ENCODE measurements around the gene PTPRE.

PTPRE gene

DNA sequence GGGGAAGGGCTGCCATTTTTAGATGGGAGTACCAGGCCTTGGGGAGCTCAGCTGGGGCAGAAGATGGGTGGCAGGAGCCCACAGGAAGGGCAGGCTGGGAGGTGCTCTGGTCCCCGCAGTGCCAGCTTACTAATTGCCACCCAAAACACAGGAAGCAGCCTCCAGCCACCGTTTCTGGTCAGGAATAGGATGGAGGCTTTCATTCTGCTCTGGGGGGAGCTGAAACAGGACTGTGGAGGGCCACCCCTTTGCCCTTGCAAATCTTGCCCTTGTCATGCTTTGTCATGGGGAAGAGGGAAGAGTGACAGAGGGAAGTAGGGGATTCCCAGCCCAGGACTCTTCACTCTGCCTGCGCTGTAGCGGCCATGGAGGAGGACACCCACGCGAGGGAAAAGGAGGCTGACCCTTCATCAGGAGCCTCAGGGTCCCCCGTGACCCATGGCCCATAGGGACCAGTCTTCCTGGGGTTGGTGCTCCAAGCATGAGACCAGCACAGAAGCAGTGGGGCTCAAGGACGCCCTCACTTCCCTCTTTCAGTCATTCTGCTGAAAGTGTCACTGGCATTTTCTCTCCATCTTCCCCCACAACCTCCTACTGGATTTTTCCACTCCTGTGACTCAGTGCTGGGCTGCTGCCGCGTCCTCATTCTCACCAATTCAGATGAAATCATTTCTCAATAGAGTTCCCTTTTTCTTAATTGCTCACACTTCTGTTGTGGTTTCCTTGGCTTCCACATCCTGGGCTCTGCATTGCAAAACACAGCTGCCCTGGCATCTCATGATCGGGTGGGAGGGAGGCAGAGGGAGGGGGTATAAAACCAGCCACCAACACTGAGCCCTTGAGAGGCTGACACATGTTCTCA is 157.4 kb downstream of the PTPRE start:
- no peak for DNase-seq

DNA sequence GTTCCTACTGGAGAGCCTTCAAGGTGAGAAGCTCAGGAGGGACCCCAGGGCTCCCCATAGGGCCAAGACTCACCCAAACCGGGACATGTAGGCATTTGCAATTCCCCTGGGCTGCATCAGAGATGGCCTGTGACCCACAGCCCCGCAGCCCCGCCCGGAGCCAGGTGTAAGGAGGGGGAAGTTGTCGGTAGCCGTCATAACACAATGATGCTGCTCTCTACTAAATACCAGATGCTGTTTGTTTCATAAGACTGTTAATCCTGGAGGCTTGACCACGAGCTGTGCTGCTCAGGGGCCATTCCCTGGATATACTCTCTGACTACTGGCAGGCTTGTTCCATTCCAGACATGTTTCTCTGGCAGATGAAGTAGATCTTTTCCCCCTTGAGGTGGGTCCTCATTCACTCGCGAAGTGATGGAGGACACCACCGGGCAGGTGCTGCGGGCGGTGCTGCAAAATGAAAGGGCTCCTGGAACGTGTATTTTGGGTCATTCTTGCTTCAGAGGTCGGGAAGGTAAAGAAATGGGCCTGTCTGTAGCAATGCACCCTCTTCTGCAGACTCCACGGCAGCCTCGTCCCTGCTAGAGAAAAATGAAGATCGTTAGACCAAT is 158.2 kb downstream of the PTPRE start:
- no peak for DNase-seq

DNA sequence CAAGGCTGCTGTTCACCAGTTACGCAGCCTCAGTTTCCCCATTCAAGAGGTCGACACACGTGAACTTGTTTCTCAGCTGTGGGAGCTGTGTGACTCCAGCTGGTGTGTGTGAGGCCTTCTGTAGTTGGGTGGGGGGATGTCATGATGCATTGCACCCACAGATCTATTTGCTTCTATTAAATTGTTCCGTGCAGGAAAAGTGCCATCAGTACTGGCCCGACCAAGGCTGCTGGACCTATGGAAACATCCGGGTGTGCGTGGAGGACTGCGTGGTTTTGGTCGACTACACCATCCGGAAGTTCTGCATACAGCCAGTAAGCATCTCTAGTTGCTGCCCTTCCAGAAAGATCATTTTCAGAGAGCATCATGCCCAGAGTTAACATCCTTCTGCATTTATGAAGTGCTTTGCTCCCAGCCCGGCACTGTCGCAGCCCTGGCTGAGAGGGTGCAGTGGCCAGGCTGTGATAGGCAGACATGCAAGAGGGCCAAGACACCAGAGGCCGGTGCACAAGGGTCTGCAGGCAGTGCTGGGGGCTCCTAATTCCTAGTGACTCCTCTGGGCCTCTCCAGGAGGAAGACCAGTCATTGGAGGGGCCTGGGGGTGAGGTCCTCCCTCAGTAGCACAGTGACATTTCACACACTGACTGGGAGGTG is 159.1 kb downstream of the PTPRE start:
- no peak for DNase-seq

DNA sequence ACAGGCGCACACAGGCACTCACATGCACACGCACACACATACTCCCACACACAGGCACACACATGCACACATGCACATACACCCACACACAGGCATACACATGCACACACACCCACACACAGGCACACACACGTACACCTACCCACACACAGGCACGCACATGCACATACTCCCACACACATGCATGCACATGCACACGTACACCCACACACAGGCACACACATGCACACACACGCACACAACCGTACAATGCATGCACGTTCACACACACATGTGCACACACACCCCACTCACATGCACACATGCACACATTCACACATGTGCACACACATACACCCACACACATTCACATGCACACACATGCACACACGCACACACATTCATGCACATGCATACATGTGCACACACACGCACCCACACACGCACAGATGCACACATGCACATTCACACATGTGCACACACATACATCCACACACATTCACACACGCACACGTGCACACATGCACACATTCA is 160.0 kb downstream of the PTPRE start:
- DNase-seq, result no peak

DNA sequence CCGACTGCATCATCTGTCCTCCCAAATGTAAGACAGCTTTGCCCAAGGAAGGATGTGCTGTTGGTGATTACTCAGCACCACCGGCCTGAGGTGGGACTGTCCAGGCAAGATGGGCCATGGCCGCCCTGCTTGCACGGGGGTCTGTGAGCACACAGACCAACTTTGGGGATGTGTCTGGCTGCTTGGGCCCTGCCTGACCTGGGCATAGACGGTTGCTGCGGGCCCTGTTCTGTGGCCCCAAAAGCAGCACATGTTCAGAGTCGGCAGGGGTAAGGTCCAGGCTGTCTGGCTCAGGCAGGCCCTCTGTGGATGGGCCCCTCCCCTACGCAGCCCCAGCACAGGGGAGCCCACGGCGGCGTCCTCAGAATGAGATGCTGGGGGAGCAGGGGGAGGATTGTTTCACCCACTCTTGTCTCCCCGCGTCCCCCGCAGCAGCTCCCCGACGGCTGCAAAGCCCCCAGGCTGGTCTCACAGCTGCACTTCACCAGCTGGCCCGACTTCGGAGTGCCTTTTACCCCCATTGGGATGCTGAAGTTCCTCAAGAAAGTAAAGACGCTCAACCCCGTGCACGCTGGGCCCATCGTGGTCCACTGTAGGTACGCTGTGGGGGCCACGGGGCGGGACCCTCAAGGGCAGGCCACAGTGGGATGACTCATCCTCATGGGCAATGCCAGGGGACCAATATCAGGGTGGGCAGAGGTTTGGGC is 160.9 kb downstream of the PTPRE start:
- no peak for DNase-seq

DNA sequence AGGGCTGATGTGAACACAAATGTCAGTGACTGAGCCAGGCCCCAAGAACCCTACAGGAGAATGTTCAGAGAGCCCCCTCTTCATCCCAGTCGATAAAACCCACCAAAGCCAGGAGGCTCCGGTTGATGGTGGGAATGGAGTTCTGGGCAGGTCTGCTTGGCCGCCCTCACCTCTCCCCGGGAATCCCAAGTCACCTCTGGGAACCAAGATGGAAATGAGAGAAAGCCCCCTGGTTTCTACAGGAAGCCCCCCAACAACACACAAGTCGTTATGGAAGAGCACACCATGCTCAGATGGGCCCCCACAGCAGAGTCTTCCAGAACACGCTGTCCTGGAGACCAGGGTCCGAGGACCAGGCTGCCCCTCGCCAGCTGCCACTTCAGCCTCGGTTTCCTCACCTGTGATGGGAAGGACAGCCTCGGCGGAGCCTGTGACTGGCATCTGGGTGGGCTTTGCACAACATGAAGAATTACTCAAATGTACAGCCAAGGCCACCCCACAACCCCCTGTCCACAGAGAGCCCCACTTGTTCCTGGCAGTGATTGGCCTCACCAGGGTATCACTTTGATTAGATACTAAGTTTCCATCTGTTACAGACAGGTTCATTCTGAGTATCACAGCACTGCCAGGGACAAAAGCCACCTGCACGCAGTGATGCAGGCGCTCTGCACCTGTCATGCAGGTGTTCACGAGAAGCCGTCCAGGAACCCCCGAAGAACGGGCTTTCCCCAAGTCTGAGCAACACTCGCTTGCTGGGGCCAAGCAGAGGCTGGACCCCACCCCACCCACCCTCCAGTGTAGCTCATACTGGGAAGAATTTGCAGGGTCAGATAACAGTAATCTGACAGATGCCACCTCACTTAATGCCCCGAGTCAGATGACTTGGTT is 161.7 kb downstream of the PTPRE start:
- DNase-seq, result no peak

DNA sequence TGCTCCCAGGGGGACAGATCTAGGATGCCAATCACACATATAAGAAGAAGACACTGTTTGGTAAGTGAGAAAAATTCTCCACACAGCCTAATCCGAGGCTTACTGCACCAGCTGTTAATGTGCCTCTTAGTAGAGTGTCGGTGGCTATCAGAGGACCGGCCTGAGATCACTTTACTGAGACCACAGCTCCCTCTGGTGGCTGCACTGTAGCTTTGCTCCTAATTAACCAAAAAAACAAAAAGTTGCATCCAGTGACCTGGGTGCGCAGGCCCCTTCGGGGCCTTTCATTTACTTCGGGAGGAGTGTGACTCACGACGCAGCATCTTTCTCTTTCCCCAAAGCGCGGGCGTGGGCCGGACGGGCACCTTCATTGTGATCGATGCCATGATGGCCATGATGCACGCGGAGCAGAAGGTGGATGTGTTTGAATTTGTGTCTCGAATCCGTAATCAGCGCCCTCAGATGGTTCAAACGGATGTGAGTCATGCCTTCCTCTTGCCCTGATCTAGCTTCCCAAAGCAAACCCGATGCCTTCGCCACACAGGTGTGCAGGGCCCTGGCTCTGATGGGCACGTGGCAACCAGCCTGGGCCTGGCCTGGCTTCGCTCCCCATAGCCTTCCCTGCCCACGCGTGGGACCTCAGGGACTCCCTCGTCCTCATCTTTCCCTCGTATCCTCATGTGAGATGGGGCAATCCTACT is 162.6 kb downstream of the PTPRE start:
- DNase-seq, result peak; percentile 42

DNA sequence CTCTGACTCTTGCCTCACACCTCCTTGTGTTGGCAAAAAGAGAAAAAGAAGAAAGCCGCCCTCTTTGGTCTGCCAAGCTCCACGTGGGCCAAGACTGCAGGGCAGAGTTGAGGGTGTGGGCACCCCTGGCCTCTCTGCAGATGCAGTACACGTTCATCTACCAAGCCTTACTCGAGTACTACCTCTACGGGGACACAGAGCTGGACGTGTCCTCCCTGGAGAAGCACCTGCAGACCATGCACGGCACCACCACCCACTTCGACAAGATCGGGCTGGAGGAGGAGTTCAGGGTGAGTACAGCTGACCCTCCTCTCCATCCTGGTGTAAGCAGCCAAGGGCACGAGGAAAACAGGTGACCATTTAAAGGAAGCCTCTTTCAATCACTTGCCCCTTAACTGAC is 163.3 kb downstream of the PTPRE start:
- no peak for DNase-seq

DNA sequence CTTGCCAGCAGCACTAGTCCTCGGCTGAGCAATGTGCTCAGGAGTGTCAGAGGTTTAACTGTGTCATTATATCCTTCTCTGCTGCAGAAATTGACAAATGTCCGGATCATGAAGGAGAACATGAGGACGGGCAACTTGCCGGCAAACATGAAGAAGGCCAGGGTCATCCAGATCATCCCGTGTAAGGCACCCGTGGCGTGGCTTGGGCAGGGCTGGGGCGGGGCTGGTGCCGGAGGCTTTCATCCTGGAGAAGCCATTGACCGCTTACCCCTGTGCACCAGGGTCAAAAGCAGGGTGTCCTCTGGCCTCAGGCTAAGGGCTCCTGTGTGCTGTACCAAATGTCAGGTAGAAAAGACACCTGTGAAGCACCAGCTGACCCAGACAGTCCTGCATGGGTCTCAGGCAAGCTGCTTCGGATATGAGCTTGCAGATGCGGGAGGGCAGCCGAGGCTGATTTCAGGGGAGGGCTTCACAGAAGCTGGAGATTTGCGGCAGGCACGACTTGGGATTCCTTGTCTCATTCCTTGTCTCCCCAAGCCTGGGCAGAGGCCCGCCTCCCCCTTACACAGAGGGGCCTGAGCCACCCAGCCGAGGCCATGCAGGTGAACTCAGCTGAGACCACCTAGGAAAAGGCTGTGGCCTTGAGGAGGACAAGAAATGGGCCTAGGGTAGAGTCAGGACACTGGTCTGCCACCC is 164.0 kb downstream of the PTPRE start:
- no peak for DNase-seq

DNA sequence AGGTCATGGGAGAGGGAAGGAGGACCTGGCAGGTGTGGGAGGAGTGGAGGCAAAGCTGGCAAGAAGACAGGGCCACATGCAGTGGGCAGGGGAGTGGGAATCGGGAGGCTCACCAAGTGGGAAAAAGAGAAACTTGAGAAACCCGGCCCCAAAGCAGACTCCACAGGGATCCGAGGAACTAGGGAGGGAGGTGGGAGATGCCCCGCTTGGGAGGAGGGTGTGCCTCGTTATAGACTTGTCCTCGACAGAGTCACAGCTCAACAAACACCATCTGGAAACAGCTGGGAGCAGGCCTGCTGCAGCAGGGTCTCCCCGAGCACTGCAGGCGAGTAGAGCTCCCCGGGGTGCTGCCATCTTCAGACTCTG is 164.5 kb downstream of the PTPRE start:
- DNase-seq, result no peak

DNA sequence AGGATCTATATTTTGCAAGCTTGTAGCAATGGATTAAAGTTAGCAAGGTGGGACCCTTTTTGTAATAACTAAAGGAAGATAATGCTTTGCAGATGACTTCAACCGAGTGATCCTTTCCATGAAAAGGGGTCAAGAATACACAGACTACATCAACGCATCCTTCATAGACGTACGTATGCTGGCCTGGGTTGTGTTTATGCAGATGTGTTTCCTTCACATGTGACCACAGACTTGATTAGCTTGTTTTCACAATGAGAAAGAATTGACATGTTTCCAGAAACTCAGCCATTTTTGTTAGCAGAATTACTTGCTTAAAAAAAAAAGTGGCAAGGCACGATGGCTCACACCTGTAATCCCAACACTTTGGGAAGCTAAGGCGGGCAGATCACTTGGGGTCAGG is 165.1 kb downstream of the PTPRE start:
- no peak for DNase-seq

DNA sequence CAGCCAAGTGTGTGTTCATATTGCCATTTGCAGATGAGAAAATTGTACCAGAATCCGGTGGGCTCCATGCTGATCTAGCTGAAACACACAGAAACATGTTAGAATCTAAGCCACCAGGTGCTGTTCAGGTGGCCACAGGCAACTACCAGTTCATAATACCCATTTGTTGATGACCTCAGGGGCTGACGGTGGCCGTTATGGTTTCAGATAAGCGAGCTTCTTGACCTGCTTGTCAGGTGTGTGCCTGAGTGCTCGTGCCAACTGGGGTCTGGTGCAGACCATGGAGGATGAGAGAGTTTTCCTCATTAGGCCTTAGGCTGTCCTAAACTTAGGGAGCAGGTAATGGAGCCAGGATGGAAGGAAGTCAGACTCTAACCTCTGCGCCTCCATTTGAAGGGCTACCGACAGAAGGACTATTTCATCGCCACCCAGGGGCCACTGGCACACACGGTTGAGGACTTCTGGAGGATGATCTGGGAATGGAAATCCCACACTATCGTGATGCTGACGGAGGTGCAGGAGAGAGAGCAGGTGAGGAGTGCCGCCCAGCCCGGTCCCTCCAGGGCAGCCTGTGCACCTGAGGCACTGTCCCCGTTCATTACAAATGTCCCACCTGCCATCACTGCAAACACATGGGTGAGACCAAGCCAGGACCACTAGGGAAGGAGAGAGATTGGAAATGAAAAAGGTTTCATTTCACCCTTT is 166.2 kb downstream of the PTPRE start:
- no peak for DNase-seq

DNA sequence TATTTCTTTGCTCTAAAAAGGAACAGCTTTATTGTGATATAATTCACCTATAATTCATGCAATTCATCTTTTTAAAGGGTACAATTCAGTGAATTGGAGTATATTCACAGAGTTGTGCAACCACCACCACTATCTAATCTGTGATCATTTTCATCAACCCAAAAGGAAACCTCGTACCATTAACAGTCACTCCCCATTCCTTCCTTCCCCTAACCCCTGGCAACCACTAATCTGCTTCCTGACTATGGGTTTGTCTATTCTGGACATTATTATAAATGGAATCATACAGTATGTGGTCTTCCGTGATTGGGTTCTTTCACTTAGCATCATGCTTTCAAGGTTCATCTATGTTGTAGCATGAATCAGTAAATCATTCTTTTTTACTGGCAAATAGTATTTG is 167.0 kb downstream of the PTPRE start:
- no peak for DNase-seq

DNA sequence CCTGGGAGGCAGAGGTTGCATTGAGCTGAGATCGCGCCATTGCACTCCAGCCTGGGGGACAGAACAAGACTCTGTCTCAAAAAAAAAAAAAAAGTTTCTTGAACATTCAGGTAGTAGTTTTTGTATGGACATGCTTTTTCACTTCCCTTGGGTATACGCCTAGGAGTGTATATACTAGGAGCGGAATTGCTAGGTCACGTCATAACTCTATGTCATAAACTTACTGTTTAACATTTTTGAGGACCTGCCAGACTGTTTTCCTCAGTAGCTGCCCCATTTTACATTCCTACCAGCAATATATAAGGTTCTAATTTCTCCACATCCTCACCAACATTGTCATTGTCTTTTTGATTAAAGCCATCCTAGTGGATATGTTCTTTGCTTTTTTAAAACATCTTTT is 167.7 kb downstream of the PTPRE start:
- DNase-seq, result no peak

DNA sequence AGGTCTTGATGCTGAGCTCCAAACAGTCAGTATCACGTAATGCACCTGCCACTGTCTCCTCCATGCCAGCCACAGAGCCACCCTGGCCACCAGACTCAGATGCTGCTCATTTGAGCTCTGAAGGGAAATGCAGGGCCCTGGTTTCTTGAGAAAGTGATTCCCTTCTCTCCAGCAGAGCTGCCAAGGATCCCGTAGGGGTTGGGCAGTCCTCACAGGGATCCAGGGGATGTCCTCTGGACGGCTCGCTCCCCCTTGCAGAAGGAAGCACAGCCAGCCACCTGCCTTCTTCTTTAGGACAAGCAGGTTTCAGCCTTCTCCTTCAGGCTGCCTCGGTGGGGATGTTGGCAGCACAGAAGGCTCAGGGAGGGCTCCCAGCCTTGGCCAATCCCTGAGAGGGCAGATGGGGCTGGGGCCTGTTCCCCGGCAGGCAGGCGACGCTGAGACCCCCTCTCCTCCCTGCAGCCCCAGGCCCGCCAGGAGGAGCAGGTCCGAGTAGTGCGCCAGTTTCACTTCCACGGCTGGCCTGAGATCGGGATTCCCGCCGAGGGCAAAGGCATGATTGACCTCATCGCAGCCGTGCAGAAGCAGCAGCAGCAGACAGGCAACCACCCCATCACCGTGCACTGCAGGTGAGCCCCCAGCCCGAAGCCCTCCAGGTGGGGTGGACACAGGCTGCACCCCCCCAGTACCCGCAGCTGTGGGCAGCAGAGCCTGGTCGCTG is 170.4 kb downstream of the PTPRE start:
- DNase-seq, result no peak

DNA sequence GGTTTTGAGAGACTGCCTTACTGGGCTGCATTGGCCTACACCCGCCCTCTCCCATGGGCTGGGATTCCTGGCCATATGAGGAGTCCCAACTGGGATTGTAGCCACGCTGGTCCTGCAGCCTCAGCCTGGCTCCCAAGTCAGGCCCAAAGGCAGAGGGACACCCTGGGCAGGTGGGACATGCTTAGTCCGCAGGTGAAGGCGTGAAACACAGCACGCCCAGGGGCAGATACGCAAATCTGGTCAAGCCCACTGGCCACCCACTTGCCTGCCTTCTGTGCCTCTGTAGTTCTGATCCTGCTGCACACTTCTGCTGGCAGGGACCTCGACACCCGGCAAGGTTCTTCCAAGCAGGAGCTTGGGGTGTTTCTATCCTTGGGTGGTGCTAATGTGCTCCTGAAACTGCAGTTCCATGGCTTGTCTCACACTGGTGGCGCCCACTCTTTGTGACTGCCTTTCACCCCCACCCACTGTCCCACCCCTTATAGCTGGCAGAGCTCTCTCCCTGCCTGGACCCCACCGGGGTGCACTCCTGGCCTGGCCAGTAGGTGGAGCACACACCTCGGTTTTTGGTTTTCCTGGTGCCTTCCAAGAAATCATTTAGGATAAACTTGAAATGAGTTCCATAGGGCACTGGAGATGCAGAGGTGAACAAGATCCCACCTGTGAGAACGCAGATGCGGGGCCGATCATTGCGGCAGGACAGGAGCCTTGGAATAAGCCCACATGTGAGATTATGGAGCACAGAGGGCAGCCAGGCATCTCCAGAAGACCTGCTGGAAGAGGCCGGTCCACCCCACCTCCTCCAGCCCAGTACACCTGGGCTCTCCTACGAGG is 171.4 kb downstream of the PTPRE start:
- DNase-seq, result no peak

DNA sequence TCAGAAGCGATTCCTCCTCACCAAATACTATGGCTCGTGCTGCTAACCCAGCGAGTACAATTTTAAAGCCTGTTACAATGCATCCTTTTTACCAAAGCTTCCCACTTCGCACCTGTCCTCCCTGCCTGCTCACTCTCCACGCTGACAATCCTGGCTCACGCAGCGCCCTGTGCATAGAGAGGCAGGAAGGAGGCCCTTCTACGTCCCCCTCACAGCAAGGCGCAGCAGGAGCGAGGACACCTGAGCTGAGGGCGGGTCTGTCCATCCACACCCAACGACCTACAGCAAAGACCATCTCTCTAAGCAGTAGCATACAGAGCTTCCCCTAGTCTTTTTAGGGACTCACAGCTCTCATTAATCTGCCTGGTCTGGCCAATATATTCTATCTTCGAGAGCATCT is 173.3 kb downstream of the PTPRE start:
- DNase-seq, result no peak

DNA sequence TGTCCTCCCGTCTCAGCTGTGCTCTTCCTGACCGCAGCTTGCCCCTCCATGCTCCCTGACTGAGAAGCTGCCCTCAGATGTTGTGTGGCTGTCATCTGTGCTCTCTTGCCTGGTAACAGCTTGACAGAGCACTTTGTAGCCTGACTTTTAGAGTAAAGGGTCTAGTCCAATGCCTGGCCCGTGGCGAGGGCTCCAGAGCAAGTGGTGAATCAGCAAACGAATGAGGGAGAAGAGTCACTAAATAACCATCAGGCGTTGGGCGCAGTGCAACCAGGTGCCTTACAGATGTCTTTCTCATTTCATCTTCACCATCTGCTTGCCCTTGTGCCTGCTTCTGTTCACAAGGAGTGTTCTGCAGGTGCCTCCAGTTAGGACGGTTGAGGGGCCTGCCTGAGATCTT is 173.7 kb downstream of the PTPRE start:
- DNase-seq, result no peak

DNA sequence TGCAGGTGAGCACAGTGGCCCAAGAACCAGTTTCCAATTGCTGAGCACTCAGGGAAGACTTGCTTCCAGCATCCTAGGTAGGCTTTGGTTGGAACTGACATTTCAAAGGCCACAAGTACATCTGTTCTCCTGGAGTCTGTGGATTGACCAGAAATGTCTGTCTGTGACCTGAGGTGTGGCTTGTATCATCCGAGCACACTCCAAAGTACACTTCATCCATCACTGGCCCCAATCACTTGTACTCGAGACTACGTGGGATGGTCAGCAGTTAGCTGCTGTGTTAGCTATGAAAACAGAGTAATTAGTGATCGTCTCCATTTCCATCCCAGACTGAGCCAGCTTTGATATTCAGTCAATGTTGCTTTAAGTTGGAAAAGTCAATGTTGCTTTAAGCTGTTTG is 174.3 kb downstream of the PTPRE start:
- DNase-seq, result no peak
